Gastroesophageal sphincter (tissue), 4 donors: ENCODE data around the gene TESK2. TPM values are rescaled to one million over a fixed set of nuclear protein-coding genes. Genes with fewer than 3 reads are reported as not detected.

Experiments used
- ATAC-seq: fragments of 150-250 bp; one replicate; pipeline ENCODE4 v1.9.1; 2016; ENCODE audit warnings: mild to moderate bottlenecking, moderate library complexity
- H3K27ac ChIP-seq, 4 donors: fragments of 200-600 bp; sonication (generic) in 3 of 4; 1 replicate in 3 of 4; 2 replicates in 1 of 4; pipeline ENCODE4 v1.5.1; 2016 to 2019
- H3K27me3 ChIP-seq: fragments of 200-600 bp; sonication (generic); one replicate; pipeline ENCODE4 v1.5.1; 2019
- H3K36me3 ChIP-seq, 2 donors: fragments of 200-600 bp; sonication (generic); one replicate each; pipeline ENCODE4 v1.5.1; 2019; ENCODE audit warnings: control low read depth in 1 of 2
- H3K4me1 ChIP-seq, 3 donors: fragments of 200-600 bp; sonication (generic); 1 replicate in 2 of 3; 2 replicates in 1 of 3; pipeline ENCODE4 v1.5.1; 2016 to 2019; ENCODE audit warnings: control low read depth in 2 of 3
- H3K4me3 ChIP-seq, 2 donors: fragments of 200-600 bp; sonication (generic); one replicate each; pipeline ENCODE4 v1.5.1; 2019; ENCODE audit warnings: mild to moderate bottlenecking in 1 of 2, moderate library complexity in 1 of 2
- H3K9me3 ChIP-seq, 3 donors: fragments of 200-600 bp; sonication (generic); one replicate each; pipeline ENCODE4 v1.5.1; 2017 to 2019; ENCODE audit warnings: control low read depth in 2 of 3
- EP300 ChIP-seq: sonication (generic); formaldehyde crosslinking; IDR thresholded peaks from one replicate; pipeline ENCODE4 v1.6.1; 2017; ENCODE audit warnings: antibody characterized with exemption, mild to moderate bottlenecking
- POLR2A ChIP-seq, 2 donors: fragments of 450-650 bp; IDR thresholded peaks; one replicate each; pipeline ENCODE4 v1.6.1; 2017; ENCODE audit warnings: antibody characterized with exemption in 2 of 2, mild to moderate bottlenecking in 2 of 2, moderate library complexity in 1 of 2
- POLR2AphosphoS5 ChIP-seq: sonication (generic); formaldehyde crosslinking; IDR thresholded peaks from one replicate; pipeline ENCODE4 v1.6.1; 2017; ENCODE audit warnings: antibody characterized with exemption
- WGBS, 2 donors: methylation state at CpG; one replicate each; pipeline ENCODE4 v1.1.5; 2018; ENCODE audit warnings: low coverage in 1 of 2; 5-methylcytosine and 5-hydroxymethylcytosine counted together
- total RNA-seq, 4 donors: library from RNA; depleted of rRNA; stranded (reverse); fragments of >200 nt; gene quantifications; one replicate each; pipeline ENCODE4 v1.1.0, GENCODE V29; 2016
- TF ChIP-seq, protein P1 (sequence below), 4 experiments: fragments of 200-600 bp in 2 of 4; fragments of 450-650 bp in 2 of 4; sonication (generic) in 1 of 4; IDR thresholded peaks; one replicate each; pipeline ENCODE4 v1.5.1; 2017 to 2019; ENCODE audit warnings: antibody characterized with exemption in 4 of 4, mild to moderate bottlenecking in 2 of 4, moderate library complexity in 2 of 4

Gene TESK2
- total RNA-seq, 4 donors from 2014 or later, result 3.9 to 8.6 (median 4.8) TPM

DNA sequence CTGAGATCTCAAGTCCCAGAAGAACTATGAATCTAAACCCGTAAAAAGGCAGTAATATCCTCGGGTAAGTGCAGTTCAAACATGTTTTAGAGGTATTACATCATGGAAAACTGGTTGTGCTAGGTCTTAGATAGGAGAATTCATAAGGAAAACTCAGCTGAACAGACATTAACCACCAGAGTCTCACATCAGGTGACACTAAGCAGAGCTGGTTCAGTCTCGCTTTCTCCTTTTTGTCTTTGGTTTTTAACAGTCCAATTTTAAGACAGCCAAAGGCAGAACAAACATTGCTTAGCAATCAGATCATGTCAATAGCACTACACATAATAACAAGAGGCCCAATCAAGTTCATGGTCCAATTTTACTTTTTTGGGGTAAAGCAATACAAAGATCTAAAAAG lies 87.7 kb downstream of the TESK2 start:
- H3K36me3 ChIP-seq, result no peaks in the 10 kb centered on the region
- TF ChIP-seq POLR2AphosphoS5, result no peak
- TF ChIP-seq, protein P1, sequence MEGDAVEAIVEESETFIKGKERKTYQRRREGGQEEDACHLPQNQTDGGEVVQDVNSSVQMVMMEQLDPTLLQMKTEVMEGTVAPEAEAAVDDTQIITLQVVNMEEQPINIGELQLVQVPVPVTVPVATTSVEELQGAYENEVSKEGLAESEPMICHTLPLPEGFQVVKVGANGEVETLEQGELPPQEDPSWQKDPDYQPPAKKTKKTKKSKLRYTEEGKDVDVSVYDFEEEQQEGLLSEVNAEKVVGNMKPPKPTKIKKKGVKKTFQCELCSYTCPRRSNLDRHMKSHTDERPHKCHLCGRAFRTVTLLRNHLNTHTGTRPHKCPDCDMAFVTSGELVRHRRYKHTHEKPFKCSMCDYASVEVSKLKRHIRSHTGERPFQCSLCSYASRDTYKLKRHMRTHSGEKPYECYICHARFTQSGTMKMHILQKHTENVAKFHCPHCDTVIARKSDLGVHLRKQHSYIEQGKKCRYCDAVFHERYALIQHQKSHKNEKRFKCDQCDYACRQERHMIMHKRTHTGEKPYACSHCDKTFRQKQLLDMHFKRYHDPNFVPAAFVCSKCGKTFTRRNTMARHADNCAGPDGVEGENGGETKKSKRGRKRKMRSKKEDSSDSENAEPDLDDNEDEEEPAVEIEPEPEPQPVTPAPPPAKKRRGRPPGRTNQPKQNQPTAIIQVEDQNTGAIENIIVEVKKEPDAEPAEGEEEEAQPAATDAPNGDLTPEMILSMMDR (IDR thresholded peaks at IDR 0.05), result no peak
- TF ChIP-seq EP300, result no peak
- TF ChIP-seq POLR2A (IDR thresholded peaks at IDR 0.05), result no peak
- H3K27ac ChIP-seq, result no peak overlapping the region
- 49 to 91% methylated on average over 3 of the region's 3 CpGs for WGBS, 2 donors
- H3K4me1 ChIP-seq, result no peaks in the 10 kb centered on the region
- no peaks in the 10 kb centered on the region for H3K9me3 ChIP-seq
- no peak overlapping the region for H3K4me3 ChIP-seq
- H3K27me3 ChIP-seq, result no peaks in the 10 kb centered on the region
- ATAC-seq, result no peak

DNA sequence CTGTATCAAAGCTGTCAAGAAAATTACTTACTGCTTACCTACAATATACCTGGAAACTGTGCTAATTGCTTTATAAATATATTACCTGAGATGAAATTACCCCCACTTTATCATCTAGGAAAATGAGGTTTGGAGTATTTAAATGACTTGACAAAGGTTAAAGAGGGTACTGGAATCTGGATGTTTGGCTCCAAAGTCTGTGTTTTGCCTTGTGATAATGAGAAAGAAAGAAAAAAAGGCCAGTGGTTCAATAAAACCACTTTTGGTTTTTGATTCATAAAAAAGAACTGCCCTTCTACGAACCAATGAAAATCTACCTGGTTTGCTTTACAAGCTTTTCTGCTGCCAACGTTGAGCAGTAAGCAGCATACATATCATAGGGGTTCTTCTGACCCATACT lies 89.4 kb downstream of the TESK2 start:
- no peaks in the 10 kb centered on the region for H3K36me3 ChIP-seq
- no peak for ATAC-seq
- TF ChIP-seq EP300 (no peak), POLR2AphosphoS5 (no peak), POLR2A (IDR thresholded peaks at IDR 0.05) (no peak)
- TF ChIP-seq, protein P1 (IDR thresholded peaks at IDR 0.05), result no peak
- 80 to 85% methylated on average over 1 to 2 of the region's 2 CpGs for WGBS, 2 donors
- no peak overlapping the region for H3K27ac ChIP-seq
- H3K9me3 ChIP-seq, result no peaks in the 10 kb centered on the region
- H3K4me1 ChIP-seq, result no peaks in the 10 kb centered on the region
- no peaks in the 10 kb centered on the region for H3K27me3 ChIP-seq
- no peak overlapping the region for H3K4me3 ChIP-seq

GRCh38 chr1:45400049-45400448 lies 90.9 kb downstream of the TESK2 start:
- Histone ChIP-seq H3K9me3 (no peaks in the 10 kb centered on the region), H3K36me3 (no peaks in the 10 kb centered on the region), H3K27me3 (no peaks in the 10 kb centered on the region), H3K27ac (no peak overlapping the region), H3K4me1 (no peaks in the 10 kb centered on the region), H3K4me3 (no peak overlapping the region)
- TF ChIP-seq POLR2AphosphoS5, result no peak
- ATAC-seq, result no peak
- WGBS, 2 donors, result 54 to 76% methylated on average over 3 of the region's 3 CpGs

- no peak overlapping the region for H3K4me3 ChIP-seq
- ATAC-seq, result no peak
- H3K4me1 ChIP-seq, result no peaks in the 10 kb centered on the region
- H3K36me3 ChIP-seq, result no peaks in the 10 kb centered on the region
- no peaks in the 10 kb centered on the region for H3K9me3 ChIP-seq
- 78 to 94% methylated on average over 1 to 4 of the region's 4 CpGs for WGBS, 2 donors
- no peak overlapping the region for H3K27ac ChIP-seq
- H3K27me3 ChIP-seq, result no peaks in the 10 kb centered on the region
- TF ChIP-seq POLR2AphosphoS5, result no peak
Observed at GRCh38 chr1:45397285-45397684, 93.7 kb downstream of the TESK2 start.

GRCh38 chr1:45395582-45395981 lies 95.4 kb downstream of the TESK2 start:
- H3K4me3 ChIP-seq, result no peak overlapping the region
- no peak overlapping the region for H3K27ac ChIP-seq
- H3K36me3 ChIP-seq, result no peaks in the 10 kb centered on the region
- TF ChIP-seq, protein P1 (IDR thresholded peaks at IDR 0.05), result no peak
- TF ChIP-seq EP300 (no peak), POLR2A (IDR thresholded peaks at IDR 0.05) (no peak), POLR2AphosphoS5 (no peak)
- WGBS, 2 donors, result 89 to 100% methylated on average over 1 of the region's 1 CpG
- H3K4me1 ChIP-seq, result no peaks in the 10 kb centered on the region
- H3K27me3 ChIP-seq, result no peaks in the 10 kb centered on the region
- H3K9me3 ChIP-seq, result no peaks in the 10 kb centered on the region
- ATAC-seq, result no peak

GRCh38 chr1:45395051-45395450 lies 95.9 kb downstream of the TESK2 start:
- 93 to 95% methylated on average over 2 of the region's 2 CpGs for WGBS, 2 donors
- no peaks in the 10 kb centered on the region for H3K27me3 ChIP-seq
- no peaks in the 10 kb centered on the region for H3K36me3 ChIP-seq
- no peak overlapping the region for H3K4me3 ChIP-seq
- H3K9me3 ChIP-seq, result no peaks in the 10 kb centered on the region
- no peaks in the 10 kb centered on the region for H3K4me1 ChIP-seq
- TF ChIP-seq POLR2AphosphoS5, result no peak
- TF ChIP-seq POLR2A (IDR thresholded peaks at IDR 0.05), result no peak
- ATAC-seq, result no peak
- no peak overlapping the region for H3K27ac ChIP-seq

GRCh38 chr1:45394342-45394741 lies 96.6 kb downstream of the TESK2 start:
- H3K27me3 ChIP-seq, result no peaks in the 10 kb centered on the region
- no peaks in the 10 kb centered on the region for H3K36me3 ChIP-seq
- H3K4me1 ChIP-seq, result no peaks in the 10 kb centered on the region
- WGBS, 2 donors, result 75 to 89% methylated on average over 2 of the region's 3 CpGs
- TF ChIP-seq POLR2AphosphoS5 (no peak), POLR2A (IDR thresholded peaks at IDR 0.05) (no peak), EP300 (no peak)
- TF ChIP-seq, protein P1 (IDR thresholded peaks at IDR 0.05), result no peak
- H3K27ac ChIP-seq, result no peak overlapping the region
- no peak for ATAC-seq
- H3K4me3 ChIP-seq, result no peak overlapping the region
- H3K9me3 ChIP-seq, result no peaks in the 10 kb centered on the region
